HFFc6 (cell line): ENCODE measurements around the gene LMCD1. TPM values are rescaled to one million over a fixed set of nuclear protein-coding genes. Genes with fewer than 3 reads are reported as not detected.

ENCODE experiments used
- DNase-seq: peaks from one replicate; pipeline ENCODE4 v3.0.0-alpha.2; 2018
- H3K27ac Mint-ChIP-seq: 2 replicates; pipeline ENCODE4 v1.8.0; 2020; ENCODE audit warnings: mild to moderate bottlenecking, mixed read lengths
- H3K27me3 Mint-ChIP-seq: 2 replicates; pipeline ENCODE4 v1.8.0; 2021; ENCODE audit warnings: mild to moderate bottlenecking, moderate library complexity, mixed read lengths; ENCODE audit not compliant: insufficient read depth
- H3K36me3 Mint-ChIP-seq: 2 replicates; pipeline ENCODE4 v1.8.0; 2021; ENCODE audit warnings: low read depth, mixed read lengths
- H3K4me1 Mint-ChIP-seq: 2 replicates; pipeline ENCODE4 v1.8.0; 2020; ENCODE audit warnings: low read depth, mixed read lengths
- H3K4me3 Mint-ChIP-seq: 2 replicates; pipeline ENCODE4 v1.8.0; 2020; ENCODE audit warnings: mild to moderate bottlenecking, moderate library complexity, mixed read lengths
- H3K9me3 Mint-ChIP-seq: 2 replicates; pipeline ENCODE4 v1.8.0; 2020; ENCODE audit warnings: mild to moderate bottlenecking, mixed read lengths
- CTCF ChIP-seq: fragments of 200-600 bp; sonication (generic); IDR thresholded peaks from 2 replicates; pipeline ENCODE4 v1.5.0; 2021; ENCODE audit warnings: antibody characterized with exemption, mild to moderate bottlenecking
- total RNA-seq, 6 experiments: library from RNA; stranded (reverse); fragmentation: NEBNext Ultra II Directional; extraction: Animal tissue kit (Norgen Biotek cat#: 25700); gene quantifications; 2 replicates in 1 of 6; 3 replicates in 5 of 6; pipeline ENCODE4 v1.2.3, GENCODE V29; 2021

LMCD1 gene
- total RNA-seq, 6 experiments from 2014 or later: 20.1 to 50.6 (median 23.3) TPM

- TF ChIP-seq CTCF: no peak
- Mint-ChIP-seq H3K9me3 (no peaks in the 10 kb centered on the region), H3K27me3 (peaks cover 2% of the 10 kb centered on the region), H3K4me1 (no peaks in the 10 kb centered on the region), H3K27ac (no peak overlapping the region), H3K4me3 (no peak overlapping the region), H3K36me3 (no peaks in the 10 kb centered on the region)
- no peak for DNase-seq
Observed at GRCh38 chr3:8548502-8549275, 47.1 kb downstream of the LMCD1 start.

DNA sequence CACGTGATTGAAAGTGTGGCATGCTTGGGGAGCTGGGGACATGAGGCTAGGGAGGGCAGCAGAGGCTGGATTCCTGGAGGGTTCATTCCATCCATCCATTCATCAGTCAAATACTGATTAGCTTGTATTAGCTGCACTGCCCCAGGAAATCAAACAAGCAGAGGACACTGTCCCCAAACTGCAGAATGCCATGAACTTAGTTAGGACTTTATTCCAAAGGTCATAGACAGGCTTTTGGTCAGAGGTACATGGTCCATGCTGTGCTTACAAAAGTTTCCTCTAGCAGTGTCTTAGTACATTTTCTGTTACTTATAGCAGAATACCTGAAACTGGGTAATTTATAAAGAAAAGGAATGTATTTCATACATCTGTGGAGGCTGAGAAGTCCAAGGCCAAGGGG is 47.7 kb downstream of the LMCD1 start:
- no peak for TF ChIP-seq CTCF
- Mint-ChIP-seq H3K27me3 (peaks cover 2% of the 10 kb centered on the region), H3K4me3 (no peak overlapping the region), H3K4me1 (0 out of 2 replicates have a peak, but pooled peaks cover under 1% of the 10 kb centered on the region), H3K9me3 (no peaks in the 10 kb centered on the region), H3K27ac (no peak overlapping the region), H3K36me3 (no peaks in the 10 kb centered on the region)
- no peak for DNase-seq

GRCh38 chr3:8550611-8551010 is 49.0 kb downstream of the LMCD1 start:
- H3K36me3 Mint-ChIP-seq: no peaks in the 10 kb centered on the region
- no peak for DNase-seq
- no peak overlapping the region for H3K4me3 Mint-ChIP-seq
- TF ChIP-seq CTCF: no peak
- H3K27ac Mint-ChIP-seq: no peak overlapping the region
- H3K27me3 Mint-ChIP-seq: peaks cover 5% of the 10 kb centered on the region
- no peaks in the 10 kb centered on the region for H3K9me3 Mint-ChIP-seq
- H3K4me1 Mint-ChIP-seq: peaks cover 13% of the 10 kb centered on the region

DNA sequence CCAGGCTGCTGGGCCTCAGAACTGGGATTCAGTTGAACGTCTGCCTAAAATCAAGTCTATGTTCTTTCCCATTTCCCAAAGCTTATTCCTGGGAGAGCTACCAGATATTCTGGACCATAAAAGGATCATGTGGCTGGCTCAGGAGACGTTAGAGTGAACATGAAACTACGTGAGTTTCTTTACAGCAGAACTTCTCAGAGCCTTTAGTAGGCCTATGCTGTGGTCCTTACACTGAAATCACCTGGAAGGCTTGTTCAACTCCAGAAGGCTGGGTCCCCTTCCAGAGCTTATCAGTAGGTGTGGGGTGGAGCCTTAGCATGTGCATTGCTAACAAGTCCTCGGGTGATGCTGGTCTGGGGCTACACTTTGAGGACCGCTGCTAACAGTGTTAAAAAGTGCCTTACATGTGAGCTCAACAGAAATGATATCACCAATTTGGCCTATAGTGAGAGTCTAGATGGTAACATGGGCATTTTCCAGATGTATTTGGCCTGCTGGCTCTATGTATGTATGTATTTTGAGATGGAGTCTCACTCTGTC is 50.7 kb downstream of the LMCD1 start:
- Mint-ChIP-seq H3K4me1 (peaks cover 19% of the 10 kb centered on the region), H3K27me3 (peaks cover 5% of the 10 kb centered on the region; the same call in 1 of the 2 replicates), H3K27ac (no peak overlapping the region), H3K4me3 (no peak overlapping the region), H3K36me3 (no peaks in the 10 kb centered on the region), H3K9me3 (no peaks in the 10 kb centered on the region)
- DNase-seq: no peak
- no peak for TF ChIP-seq CTCF

DNA sequence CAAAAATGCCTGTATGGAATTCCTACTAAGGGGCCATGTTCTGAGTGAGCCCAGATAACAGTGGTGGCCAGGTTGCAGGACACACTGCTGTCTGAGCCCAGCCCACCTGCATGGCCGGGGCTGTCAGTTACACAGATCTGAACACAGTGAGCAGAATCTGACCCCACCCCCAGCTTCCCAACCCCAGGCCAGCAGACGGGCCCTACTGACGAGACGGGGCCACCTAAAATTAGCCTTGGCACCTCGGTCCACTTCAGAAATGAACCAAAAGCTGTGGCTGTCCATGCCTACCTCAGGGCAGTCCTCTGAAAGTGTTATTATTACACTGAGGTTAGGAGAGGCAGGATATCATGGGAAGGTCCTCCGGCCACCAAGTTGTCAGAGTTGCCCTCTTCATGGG is 51.8 kb downstream of the LMCD1 start:
- Mint-ChIP-seq H3K9me3 (no peaks in the 10 kb centered on the region), H3K27ac (no peak overlapping the region), H3K36me3 (no peaks in the 10 kb centered on the region), H3K27me3 (peaks cover 5% of the 10 kb centered on the region; the same call in 1 of the 2 replicates), H3K4me1 (peaks cover 19% of the 10 kb centered on the region), H3K4me3 (no peak overlapping the region)
- TF ChIP-seq CTCF: no peak
- no peak for DNase-seq
